HCT116 (cell line): ENCODE results near the gene CHST12.

Experiments
- CTCF ChIP-seq, 3 experiments: fragments of 200-600 bp in 1 of 3; sonication (generic) in 1 of 3; IDR thresholded peaks in 2 of 3; conservative IDR thresholded peaks in 1 of 3; 2 replicates each; pipeline ENCODE4 v1.5.1; 2012 to 2017; ENCODE audit warnings: low read depth in 2 of 3, low read length in 2 of 3, antibody characterized with exemption in 1 of 3, borderline replicate concordance in 1 of 3, control low read depth in 1 of 3, mild to moderate bottlenecking in 1 of 3, mixed read lengths in 1 of 3, mixed run types in 1 of 3, moderate library complexity in 1 of 3; ENCODE audit not compliant: insufficient read depth in 1 of 3
- EZH2 ChIP-seq: fragments of 200-600 bp; sonication (generic); IDR thresholded peaks from 2 replicates; pipeline ENCODE4 v1.6.1; 2017; ENCODE audit warnings: antibody characterized with exemption, mixed run types
- EZH2phosphoT487 ChIP-seq: fragments of 200-600 bp; IDR thresholded peaks from 2 replicates; pipeline ENCODE4 v1.6.1; 2018; ENCODE audit warnings: antibody characterized with exemption, borderline replicate concordance
- JUND ChIP-seq: IDR thresholded peaks from 2 replicates; pipeline ENCODE4 v1.6.1; 2012
- MAX ChIP-seq: IDR thresholded peaks from 2 replicates; pipeline ENCODE4 v1.6.1; 2012
- POLR2A ChIP-seq: IDR thresholded peaks from 2 replicates; pipeline ENCODE4 v1.7.0; 2011; ENCODE audit warnings: borderline replicate concordance; ENCODE audit not compliant: insufficient read depth, insufficient read length; ENCODE audit errors: extremely low read depth
- POLR2AphosphoS5 ChIP-seq: IDR thresholded peaks from 2 replicates; pipeline ENCODE4 v1.6.1; 2011; ENCODE audit warnings: mild to moderate bottlenecking, low read depth, low read length, moderate library complexity
- REST ChIP-seq: IDR thresholded peaks from 2 replicates; pipeline ENCODE4 v1.6.1; 2012; ENCODE audit warnings: low read depth
- SIN3A ChIP-seq: IDR thresholded peaks from 2 replicates; pipeline ENCODE4 v1.6.1; 2012; ENCODE audit warnings: low read depth
- SP1 ChIP-seq: IDR thresholded peaks from 2 replicates; pipeline ENCODE4 v1.6.1; 2012; ENCODE audit warnings: low read depth
- TCF7L2 ChIP-seq: IDR thresholded peaks from 2 replicates; pipeline ENCODE4 v1.7.0; 2011; ENCODE audit warnings: borderline replicate concordance, inconsistent platforms; ENCODE audit not compliant: insufficient read depth, insufficient read length; ENCODE audit errors: extremely low read depth
- ZFX ChIP-seq: fragments of 450-650 bp; IDR thresholded peaks from 2 replicates; pipeline ENCODE4 v1.6.1; 2017

GRCh38 chr7:2409745-2410414, 6.5 kb downstream of the CHST12 start:
- TF ChIP-seq POLR2A (no peak), CTCF (IDR thresholded peaks at IDR 0.05 in 2 of 3, conservative IDR thresholded peaks at IDR 0.05 in 1 of 3; ENCODE audit: borderline replicate concordance in 1 of 3, insufficient read depth in 1 of 3, low read depth in 2 of 3, low read length in 2 of 3) (no peak), SP1 (no peak), TCF7L2 (no peak), REST (no peak), EZH2 (no peak), JUND (no peak), MAX (no peak), SIN3A (no peak), POLR2AphosphoS5 (no peak), ZFX (no peak), EZH2phosphoT487 (no peak)
